K562 (cell line): ENCODE results near the gene FBXO4. TPM values are rescaled to one million over a fixed set of nuclear protein-coding genes. Genes with fewer than 3 reads are reported as not detected.
A peak's percentile ranks its signal among the peaks of the same experiment; 100 is the strongest.

Experiments
- ATAC-seq: fragments of 200-7000 bp; cut with Tn5 transposase; 3 replicates; pipeline ENCODE4 v1.9.1; 2020; ENCODE audit warnings: moderate library complexity
- BruUV-seq: library from RNA; stranded (reverse); fragments of 400-500 nt; replicated peaks from 2 replicates; lab custom pipeline; 2021; lab: Mats Ljungman, UMichigan
- CTCF ChIA-PET: fragments of 300-600 bp; formaldehyde crosslinking; extraction: SDS; loops from one replicate; lab custom pipeline; 2021; ENCODE audit warnings: low intra/inter-chr PET ratio; lab: Yijun Ruan, JAX
- POLR2A ChIA-PET: fragments of 300-600, 350-650 bp; sonication (Branson Sonifier 250); formaldehyde crosslinking; extraction: SDS; loops from one replicate; lab custom pipeline; 2021; ENCODE audit warnings: antibody characterized with exemption, inconsistent platforms; lab: Yijun Ruan, JAX
- DNase-seq, 4 experiments: peaks; one replicate each; pipeline versions ENCODE4 v3.0.0 to v3.0.0-alpha.2; 2011 to 2018; ENCODE audit warnings: low spot score in 3 of 4, mixed read lengths in 3 of 4; ENCODE audit errors: extremely low read depth in 1 of 4
- FAIRE-seq: peaks from 2 replicates; lab custom pipeline; 2011; peaks lifted over from hg19 to GRCh38; lab: Jason Lieb, UNC
- H2AFZ ChIP-seq: 2 replicates; pipeline ENCODE4 v1.6.0; 2011; ENCODE audit warnings: low read depth, low read length, control low read depth, inconsistent platforms
- H3K27ac ChIP-seq: fragments of 200-600 bp; 3 replicates; pipeline ENCODE4 v1.8.0; 2011; ENCODE audit warnings: low read depth, mild to moderate bottlenecking, control low read depth, inconsistent platforms, low read length, moderate library complexity, mixed read lengths; ENCODE audit errors: extremely low read depth
- H3K27me3 ChIP-seq, 2 experiments: fragments of 300-600 bp in 1 of 2; 2 replicates in 1 of 2; 3 replicates in 1 of 2; pipeline versions ENCODE4 v1.6.0 to v1.8.0; 2011; ENCODE audit warnings: inconsistent platforms in 2 of 2, low read length in 2 of 2, mild to moderate bottlenecking in 1 of 2, mixed read lengths in 1 of 2, moderate library complexity in 1 of 2; ENCODE audit not compliant: control insufficient read depth in 2 of 2, insufficient read depth in 2 of 2
- H3K36me3 ChIP-seq: fragments of 300-600 bp; 3 replicates; pipeline ENCODE4 v1.8.0; 2011; ENCODE audit warnings: mild to moderate bottlenecking, low read length, inconsistent platforms; ENCODE audit not compliant: control insufficient read depth, insufficient read depth
- H3K4me1 ChIP-seq, 2 experiments: fragments of 200-600 bp in 1 of 2; replicated peaks in 1 of 2; 2 replicates in 1 of 2; 3 replicates in 1 of 2; pipeline versions ENCODE4 v1.5.1 to v1.8.0; 2011; ENCODE audit warnings: inconsistent platforms in 2 of 2, low read length in 2 of 2, mild to moderate bottlenecking in 1 of 2, mixed read lengths in 1 of 2, moderate library complexity in 1 of 2; ENCODE audit not compliant: control insufficient read depth in 2 of 2, insufficient read depth in 2 of 2
- H3K4me2 ChIP-seq: 2 replicates; pipeline ENCODE4 v1.6.1; 2011; ENCODE audit warnings: low read length, control low read depth, inconsistent platforms, mixed read lengths; ENCODE audit not compliant: insufficient read depth
- H3K4me3 ChIP-seq: fragments of 200-600 bp; sonication (generic), shearing (Covaris generic); 2 replicates; pipeline ENCODE4 v1.5.1; 2016; ENCODE audit warnings: control low read depth, inconsistent platforms
- H3K79me2 ChIP-seq: fragments of 200-600 bp; 3 replicates; pipeline ENCODE4 v1.8.0; 2011; ENCODE audit warnings: low read length, inconsistent platforms; ENCODE audit not compliant: control insufficient read depth, insufficient read depth
- H3K9ac ChIP-seq, 2 experiments: 2 replicates each; pipeline versions ENCODE4 v1.6.0 to v1.6.1; 2011; ENCODE audit warnings: low read depth in 2 of 2, low read length in 2 of 2, control low read depth in 1 of 2, inconsistent platforms in 1 of 2, mild to moderate bottlenecking in 1 of 2, mixed read lengths in 1 of 2; ENCODE audit not compliant: insufficient read depth in 1 of 2
- H3K9me1 ChIP-seq: one replicate; pipeline ENCODE4 v1.6.0; 2011; ENCODE audit warnings: inconsistent platforms, mild to moderate bottlenecking, low read length, moderate library complexity; ENCODE audit not compliant: control insufficient read depth, insufficient read depth
- H3K9me3 ChIP-seq: replicated peaks from 2 replicates; pipeline ENCODE4 v1.5.1; 2011; ENCODE audit warnings: low read depth, low read length, inconsistent platforms; ENCODE audit not compliant: control insufficient read depth, insufficient read depth
- H4K20me1 ChIP-seq: replicated peaks from 2 replicates; pipeline ENCODE4 v1.6.1; 2011; ENCODE audit warnings: low read length, inconsistent platforms, mixed read lengths; ENCODE audit not compliant: control insufficient read depth, insufficient read depth
- HMBOX1 ChIP-seq: sonication (generic); IDR thresholded peaks from 2 replicates; pipeline ENCODE4 v1.6.1; 2016
- MLLT1 ChIP-seq, 2 experiments: fragments of 450-650 bp; IDR thresholded peaks; 2 replicates each; pipeline ENCODE4 v1.6.1; 2016
- NKRF ChIP-seq: fragments of 450-650 bp; IDR thresholded peaks from 2 replicates; pipeline ENCODE4 v1.6.1; 2016; ENCODE audit warnings: borderline replicate concordance
- TFAP4 ChIP-seq: sonication (generic); formaldehyde crosslinking; IDR thresholded peaks from 2 replicates; pipeline ENCODE4 v1.8.0; 2022; ENCODE audit warnings: missing genetic modification reagents, mild to moderate bottlenecking, moderate library complexity, borderline replicate concordance
- ZKSCAN1 ChIP-seq: fragments of 150-350 bp; IDR thresholded peaks from 2 replicates; pipeline ENCODE4 v1.6.1; 2016; ENCODE audit warnings: low read depth, low read length
- WGBS: fragments of 100-300 bp; shearing (Covaris generic); methylation state at CpG from one replicate; pipeline ENCODE4 v1.1.6; 2016; ENCODE audit warnings: low coverage, mixed read lengths; ENCODE audit not compliant: insufficient coverage; ENCODE audit errors: missing lambda C conversion rate; 5-methylcytosine and 5-hydroxymethylcytosine counted together
- in situ Hi-C: fragments of 300-500 bp; cut with MboI; formaldehyde crosslinking; loops from 4 replicates; pipeline ENCODE4 v1.15.0; 2018; ENCODE audit warnings: inconsistent platforms, mixed read lengths
- intact Hi-C: fragments of 100-400 bp; cut with micrococcal nuclease; formaldehyde crosslinking; loops from 2 replicates; pipeline ENCODE4 v1.14.2; 2022
- polyA plus RNA-seq, 8 experiments: library from polyadenylated mRNA; depleted of rRNA in 4 of 8; stranded (reverse) in 5 of 8; unstranded in 3 of 8; fragments of >200 nt; fragmentation: Nextera tagmentation in 2 of 8; fragmentation: Illumina TruSeq in 1 of 8; extraction: Ambion mirVana in 2 of 8; extraction: Trizol in 1 of 8; gene quantifications; 2 replicates each; pipeline versions ENCODE4 v1.2.1 to v1.2.3, GENCODE V29; 2011 to 2014; ENCODE audit warnings: inconsistent platforms in 1 of 8, missing spikeins in 1 of 8
- total RNA-seq, 7 experiments: library from RNA; depleted of rRNA in 6 of 7; stranded (reverse); fragments of >200 nt in 6 of 7; fragmentation: Illumina TruSeq in 2 of 7; extraction: Trizol in 2 of 7; gene quantifications; 2 replicates each; pipeline versions ENCODE4 v1.2.1 to v1.2.3, GENCODE V29; 2011 to 2021; ENCODE audit warnings: low replicate concordance in 1 of 7

The FBXO4 gene
- total and polyA plus RNA-seq, 9 of the 15 experiments (the other 6 are each of a cell fraction or from before 2014, with no cell fraction given): 5.9 to 33.4 (median 19.6) TPM

GRCh38 chr5:41878173-41878572 lies 46.9 kb upstream of the FBXO4 start:
- no TSS peak for BruUV-seq
- H3K4me1 ChIP-seq: peaks cover 1 to 12% of the 10 kb centered on the region in 2 experiments; a peak in 3 of 5 replicates
- H3K27ac ChIP-seq: no peak overlapping the region
- H3K9ac ChIP-seq: no peak overlapping the region
- no peaks in the 10 kb centered on the region for H3K79me2 ChIP-seq
- no peaks in the 10 kb centered on the region for H3K36me3 ChIP-seq
- no peaks in the 10 kb centered on the region for H3K27me3 ChIP-seq
- no peak overlapping the region for H2AFZ ChIP-seq
- POLR2A ChIA-PET: no interaction called here
- FAIRE-seq (no peak), ATAC-seq (no peak)
- in situ Hi-C loops: no loop called here
- WGBS: 30% methylated on average over 2 of the region's 2 CpGs
- H3K9me1 ChIP-seq: no peaks in the 10 kb centered on the region
- intact Hi-C loops: no loop called here
- no peak overlapping the region for H3K4me2 ChIP-seq
- H3K9me3 ChIP-seq: no peaks in the 10 kb centered on the region
- H4K20me1 ChIP-seq: no peaks in the 10 kb centered on the region
- TF ChIP-seq ZKSCAN1 (no peak), TFAP4 (CRISPR knock-in tag) (no peak), MLLT1 (IDR thresholded peaks at IDR 0.05) (0 out of 4 replicates have a peak, but pooled peaks of 1 of the 2 experiments have one; percentile 30), NKRF (no peak), HMBOX1 (no peak)
- TF ChIP-seq, all 486 proteins: peak for 1
- H3K4me3 ChIP-seq: no peak overlapping the region
- DNase-seq: no peak
- CTCF ChIA-PET: no interaction called here
